H1 (cell line): ENCODE results near the gene LLGL2. TPM values are rescaled to one million over a fixed set of nuclear protein-coding genes. Genes with fewer than 3 reads are reported as not detected.

Source experiments
- CHD7 ChIP-seq: fragments of 300-600 bp; sonication (generic); IDR thresholded peaks from 2 replicates; pipeline ENCODE4 v1.7.1; 2012; ENCODE audit warnings: low read length, moderate library complexity, mild to moderate bottlenecking, inconsistent platforms; ENCODE audit not compliant: insufficient replicate concordance
- polyA plus RNA-seq, 7 experiments: library from polyadenylated mRNA; depleted of rRNA in 3 of 7; stranded (reverse) in 5 of 7; unstranded in 2 of 7; fragments of >200 nt in 5 of 7; fragments of 200-250 nt in 2 of 7; gene quantifications; 1 replicate in 5 of 7; 2 replicates in 1 of 7; 4 replicates in 1 of 7; pipeline versions ENCODE4 v1.2.1 to v1.2.3, GENCODE V29; 2011 to 2013; ENCODE audit warnings: missing spikeins in 2 of 7, mixed read lengths in 2 of 7
- total RNA-seq: library from RNA; stranded (reverse); fragmentation: NEBNext Ultra II Directional; extraction: Animal tissue kit (Norgen Biotek cat#: 25700); gene quantifications from 2 replicates; pipeline ENCODE4 v1.2.1, GENCODE V29; 2021

The LLGL2 gene
- total and polyA plus RNA-seq, 2 of the 8 experiments (the other 6 are each of a cell fraction or from before 2014, with no cell fraction given): 64.5 to 77.1 TPM

GRCh38 chr17:75552425-75553294, 27.2 kb downstream of the LLGL2 start (continued):
- no peak for TF ChIP-seq CHD7
